OCI-LY7 (cell line): Measurements from ENCODE around the gene TFG. TPM values are rescaled to one million over a fixed set of nuclear protein-coding genes. Genes with fewer than 3 reads are reported as not detected.

ENCODE experiments used
- BruUV-seq: library from RNA; stranded (reverse); fragments of 400-500 nt; replicated peaks from 2 replicates; lab custom pipeline; 2021; lab: Mats Ljungman, UMichigan
- CTCF ChIA-PET: fragments of 300-600 bp; sonication (Branson Sonifier 250); formaldehyde crosslinking; loops from one replicate; lab custom pipeline; 2022; ENCODE audit warnings: antibody characterized with exemption; ENCODE audit not compliant: unreplicated experiment; lab: Charles Lee
- POLR2A ChIA-PET: fragments of 300-600 bp; sonication (Branson Sonifier 250); formaldehyde crosslinking; loops from one replicate; lab custom pipeline; 2022; ENCODE audit warnings: antibody characterized with exemption; lab: Charles Lee
- DNase-seq: peaks from one replicate; pipeline ENCODE4 v3.0.0-alpha.2; 2015; ENCODE audit warnings: low spot score
- H2AFZ ChIP-seq: fragments of 200-600 bp; sonication (generic), shearing (Covaris generic); 2 replicates; pipeline ENCODE4 v1.6.1; 2014; ENCODE audit warnings: mild to moderate bottlenecking, antibody characterized with exemption, low read length, moderate library complexity
- H3K27ac ChIP-seq: fragments of 200-600 bp; sonication (generic); 2 replicates; pipeline ENCODE4 v1.5.1; 2014; ENCODE audit warnings: mixed run types, low read depth, mild to moderate bottlenecking, moderate library complexity, low read length, inconsistent platforms; ENCODE audit not compliant: poor library complexity, severe bottlenecking
- H3K36me3 ChIP-seq: fragments of 200-600 bp; sonication (generic); 2 replicates; pipeline ENCODE4 v1.6.1; 2014; ENCODE audit warnings: mild to moderate bottlenecking, antibody characterized with exemption, low read length, moderate library complexity, mixed read lengths; ENCODE audit not compliant: insufficient read depth
- H3K4me1 ChIP-seq: fragments of 200-600 bp; sonication (generic); 2 replicates; pipeline ENCODE4 v1.5.1; 2014; ENCODE audit warnings: mild to moderate bottlenecking, low read length; ENCODE audit not compliant: insufficient read depth, poor library complexity, severe bottlenecking
- H3K4me2 ChIP-seq: fragments of 200-600 bp; sonication (generic); 2 replicates; pipeline ENCODE4 v1.6.1; 2014; ENCODE audit warnings: mild to moderate bottlenecking, low read length
- H3K4me3 ChIP-seq: fragments of 200-600 bp; sonication (generic); 2 replicates; pipeline ENCODE4 v1.5.1; 2014; ENCODE audit warnings: mild to moderate bottlenecking, low read depth, low read length; ENCODE audit not compliant: poor library complexity, severe bottlenecking
- H3K79me2 ChIP-seq: fragments of 200-600 bp; sonication (generic); 2 replicates; pipeline ENCODE4 v1.6.1; 2016; ENCODE audit warnings: low read depth, mild to moderate bottlenecking, low read length, moderate library complexity, mixed read lengths; ENCODE audit not compliant: insufficient read depth
- H3K9me2 ChIP-seq: fragments of 200-600 bp; sonication (generic); 2 replicates; pipeline ENCODE4 v1.6.1; 2016; ENCODE audit warnings: mild to moderate bottlenecking, low read length, mixed read lengths; ENCODE audit not compliant: insufficient read depth
- H3K9me3 ChIP-seq: fragments of 200-600 bp; sonication (generic); 2 replicates; pipeline ENCODE4 v1.6.1; 2014; ENCODE audit warnings: mild to moderate bottlenecking, mixed run types, low read length, mixed read lengths
- H4K20me1 ChIP-seq: fragments of 200-600 bp; sonication (generic); 2 replicates; pipeline ENCODE4 v1.6.1; 2014; ENCODE audit warnings: mild to moderate bottlenecking, antibody characterized with exemption, low read length, moderate library complexity, mixed read lengths; ENCODE audit not compliant: insufficient read depth
- EZH2phosphoT487 ChIP-seq: fragments of 200-600 bp; sonication (generic); IDR thresholded peaks from 2 replicates; pipeline ENCODE4 v1.6.1; 2018; ENCODE audit warnings: low read depth, borderline replicate concordance, mild to moderate bottlenecking, mixed run types, antibody characterized with exemption, low read length, moderate library complexity, mixed read lengths
- intact Hi-C: fragments of 100-400 bp; cut with micrococcal nuclease; formaldehyde crosslinking; loops from one replicate; pipeline ENCODE4 v1.10.0; 2022; ENCODE audit not compliant: unreplicated experiment
- total RNA-seq, 2 experiments: library from RNA; depleted of rRNA in 1 of 2; stranded (reverse); fragments of >200 nt in 1 of 2; shearing (Covaris generic) in 1 of 2; gene quantifications; 2 replicates each; pipeline ENCODE4 v1.2.3, GENCODE V29; 2014 to 2022
- TF ChIP-seq, protein P1 (sequence below): fragments of 200-600 bp; sonication (generic); conservative IDR thresholded peaks from 2 replicates; pipeline ENCODE4 v1.5.1; 2014; ENCODE audit warnings: mild to moderate bottlenecking, antibody characterized with exemption, low read length, moderate library complexity, mixed read lengths

The TFG gene
- total RNA-seq, 2 experiments from 2014 or later, result 29.4 to 61.1 TPM

DNA sequence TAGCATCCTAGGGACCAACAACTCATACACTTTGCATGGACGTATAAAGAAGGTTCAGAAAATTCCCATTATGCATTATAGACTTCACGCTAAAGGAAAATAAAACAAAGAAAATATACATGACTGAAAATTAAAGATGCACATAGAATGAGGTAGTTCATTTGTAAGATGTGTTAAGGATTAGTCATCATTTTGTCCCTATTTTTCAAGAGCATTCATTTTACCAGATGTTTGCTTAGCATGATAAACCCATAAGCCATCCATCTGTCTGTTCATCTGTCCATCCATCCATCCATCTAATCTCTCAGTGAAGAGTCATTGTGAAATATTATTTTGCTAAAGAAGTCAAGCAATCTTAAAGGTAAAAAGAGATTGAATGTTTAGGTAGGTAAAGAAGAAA is 80.3 kb downstream of the TFG start:
- no peaks in the 10 kb centered on the region; the same call in 1 of the 2 replicates for H3K9me2 ChIP-seq
- no peaks in the 10 kb centered on the region for H3K9me3 ChIP-seq
- H4K20me1 ChIP-seq, result no peaks in the 10 kb centered on the region
- no peak for DNase-seq
- intact Hi-C loops, result no loop called here
- H3K4me2 ChIP-seq, result no peak overlapping the region
- ChIA-PET POLR2A (no interaction called here), CTCF (no interaction called here)
- BruUV-seq, result no TSS peak
- H3K36me3 ChIP-seq, result no peaks in the 10 kb centered on the region
- H3K79me2 ChIP-seq, result no peaks in the 10 kb centered on the region
- no peak overlapping the region for H3K27ac ChIP-seq
- TF ChIP-seq EZH2phosphoT487, result no peak
- TF ChIP-seq, protein P1, sequence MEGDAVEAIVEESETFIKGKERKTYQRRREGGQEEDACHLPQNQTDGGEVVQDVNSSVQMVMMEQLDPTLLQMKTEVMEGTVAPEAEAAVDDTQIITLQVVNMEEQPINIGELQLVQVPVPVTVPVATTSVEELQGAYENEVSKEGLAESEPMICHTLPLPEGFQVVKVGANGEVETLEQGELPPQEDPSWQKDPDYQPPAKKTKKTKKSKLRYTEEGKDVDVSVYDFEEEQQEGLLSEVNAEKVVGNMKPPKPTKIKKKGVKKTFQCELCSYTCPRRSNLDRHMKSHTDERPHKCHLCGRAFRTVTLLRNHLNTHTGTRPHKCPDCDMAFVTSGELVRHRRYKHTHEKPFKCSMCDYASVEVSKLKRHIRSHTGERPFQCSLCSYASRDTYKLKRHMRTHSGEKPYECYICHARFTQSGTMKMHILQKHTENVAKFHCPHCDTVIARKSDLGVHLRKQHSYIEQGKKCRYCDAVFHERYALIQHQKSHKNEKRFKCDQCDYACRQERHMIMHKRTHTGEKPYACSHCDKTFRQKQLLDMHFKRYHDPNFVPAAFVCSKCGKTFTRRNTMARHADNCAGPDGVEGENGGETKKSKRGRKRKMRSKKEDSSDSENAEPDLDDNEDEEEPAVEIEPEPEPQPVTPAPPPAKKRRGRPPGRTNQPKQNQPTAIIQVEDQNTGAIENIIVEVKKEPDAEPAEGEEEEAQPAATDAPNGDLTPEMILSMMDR, result no peak
- H2AFZ ChIP-seq, result no peak overlapping the region
- H3K4me1 ChIP-seq, result no peaks in the 10 kb centered on the region
- no peak overlapping the region for H3K4me3 ChIP-seq

DNA sequence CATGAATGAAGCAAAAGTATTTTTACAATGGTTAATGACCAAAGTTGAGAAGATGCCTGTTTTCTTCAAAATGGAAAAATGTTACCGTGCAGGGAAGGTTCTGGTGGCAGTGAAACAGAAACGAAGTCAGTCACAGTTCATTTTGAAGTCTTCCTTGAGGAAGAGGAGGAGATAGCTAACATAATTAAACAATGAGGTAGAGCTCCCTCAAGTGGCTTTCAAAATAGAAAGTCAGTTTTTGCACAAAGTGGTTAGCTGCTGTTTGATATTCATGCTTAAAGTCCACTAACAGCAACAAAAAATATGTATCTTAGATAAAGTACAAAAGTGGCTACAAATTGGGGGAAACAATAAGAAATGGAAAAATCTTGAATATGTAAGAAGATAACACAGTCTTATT is 87.3 kb downstream of the TFG start:
- CTCF ChIA-PET, result no interaction called here
- Histone ChIP-seq H3K79me2 (no peaks in the 10 kb centered on the region; the same call in 1 of the 2 replicates), H3K9me2 (no peaks in the 10 kb centered on the region), H3K4me1 (no peaks in the 10 kb centered on the region), H3K4me2 (no peak overlapping the region), H2AFZ (no peak overlapping the region), H3K9me3 (no peaks in the 10 kb centered on the region), H3K4me3 (no peak overlapping the region), H4K20me1 (no peaks in the 10 kb centered on the region), H3K27ac (no peak overlapping the region), H3K36me3 (no peaks in the 10 kb centered on the region)
- no TSS peak for BruUV-seq
- POLR2A ChIA-PET, result interaction anchor here (0.7 to 1.5 kb wide), 6 partner anchors 8 to 339 kb away, joined by 3 to 5 read pairs (median 4); no protein-coding TSS in a partner anchor
- TF ChIP-seq, protein P1, result peak; percentile 70
- no peak for TF ChIP-seq EZH2phosphoT487
- intact Hi-C loops, result loop anchor here (10.0 kb wide), 1 partner anchor 332 kb away; no protein-coding TSS in a partner anchor
- peak; percentile 8 for DNase-seq

DNA sequence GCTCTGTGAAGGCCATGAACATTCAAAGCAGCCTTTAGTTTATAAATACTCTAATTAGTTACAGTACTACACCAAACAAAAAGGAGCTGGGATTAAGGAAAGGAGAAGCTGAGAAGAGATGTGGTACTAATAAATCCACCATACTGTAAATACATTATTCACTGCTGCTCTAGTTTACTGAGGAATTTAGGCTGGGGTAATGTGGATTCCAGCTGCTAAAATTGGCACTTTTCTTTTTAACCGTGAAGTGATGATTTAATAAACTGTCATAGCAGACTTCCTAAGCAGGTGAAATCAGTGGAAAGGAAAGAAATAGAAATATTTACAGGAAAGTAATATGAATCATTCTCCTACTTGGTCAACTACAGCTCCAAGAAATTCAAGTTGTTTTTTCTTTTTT is 88.7 kb downstream of the TFG start:
- ChIA-PET CTCF (no interaction called here), POLR2A (interaction anchor here (0.7 to 0.9 kb wide), 3 partner anchors 158 to 333 kb away, joined by 3 read pairs; no protein-coding TSS in a partner anchor)
- H3K9me2 ChIP-seq, result no peaks in the 10 kb centered on the region
- no peaks in the 10 kb centered on the region for H3K9me3 ChIP-seq
- no peak overlapping the region for H3K4me2 ChIP-seq
- H2AFZ ChIP-seq, result no peak overlapping the region
- H4K20me1 ChIP-seq, result no peaks in the 10 kb centered on the region
- no peak overlapping the region for H3K27ac ChIP-seq
- intact Hi-C loops, result loop anchor here (10.0 kb wide), 1 partner anchor 333 kb away; no protein-coding TSS in a partner anchor
- TF ChIP-seq, protein P1, result no peak
- no peak for TF ChIP-seq EZH2phosphoT487
- BruUV-seq, result no TSS peak
- no peaks in the 10 kb centered on the region; the same call in 1 of the 2 replicates for H3K79me2 ChIP-seq
- H3K4me1 ChIP-seq, result no peaks in the 10 kb centered on the region
- no peak overlapping the region for H3K4me3 ChIP-seq
- no peaks in the 10 kb centered on the region for H3K36me3 ChIP-seq
- DNase-seq, result no peak
